ENCODE data around the gene HLA-DOA. TPM values are rescaled to one million over a fixed set of nuclear protein-coding genes. Genes with fewer than 3 reads are reported as not detected.

Gene HLA-DOA
- polyA plus RNA-seq (2013, experiment 1 of 4), result 14.9 TPM
- polyA plus RNA-seq (2013, experiment 2 of 4), result 19.6 TPM
- polyA plus RNA-seq (2013, experiment 3 of 4), result 12.4 TPM
- polyA plus RNA-seq (2013, experiment 4 of 4), result 14.4 TPM

GRCh38 chr6:33008944-33009861 is at the start of gene HLA-DOA:
HLA-DOA (minus strand) TSS chr6:33009591.
- no peaks in the 10 kb centered on the region for H3K36me3 ChIP-seq (ENCODE audit: control insufficient read depth, insufficient read depth, low read length)
- 48 to 55% methylated on average over 22 to 24 of the region's 24 CpGs for whole genome bisulfite sequencing, 2 experiments
- H3K4me3 ChIP-seq (ENCODE audit: insufficient read depth, low read depth, low read length), result peak within 1 kb of the TSS; percentile 35
- H3K27ac ChIP-seq (ENCODE audit: insufficient read depth, low read depth, low read length, poor library complexity, severe bottlenecking), result no peak within 1 kb of the TSS
- H3K4me1 ChIP-seq (ENCODE audit: control insufficient read depth, insufficient read depth, low read length), result no peaks in the 10 kb centered on the region
- H3K27me3 ChIP-seq (ENCODE audit: control insufficient read depth, insufficient read depth, low read length, poor library complexity, severe bottlenecking), result no peaks in the 10 kb centered on the region
- H3K9me3 ChIP-seq (ENCODE audit: control insufficient read depth, low read length), result no peaks in the 10 kb centered on the region

GRCh38 chr6:33057222-33058150 is 48.1 kb upstream of the HLA-DOA start:
- 79 to 83% methylated on average over 6 of the region's 6 CpGs for WGBS, 2 experiments

DNA sequence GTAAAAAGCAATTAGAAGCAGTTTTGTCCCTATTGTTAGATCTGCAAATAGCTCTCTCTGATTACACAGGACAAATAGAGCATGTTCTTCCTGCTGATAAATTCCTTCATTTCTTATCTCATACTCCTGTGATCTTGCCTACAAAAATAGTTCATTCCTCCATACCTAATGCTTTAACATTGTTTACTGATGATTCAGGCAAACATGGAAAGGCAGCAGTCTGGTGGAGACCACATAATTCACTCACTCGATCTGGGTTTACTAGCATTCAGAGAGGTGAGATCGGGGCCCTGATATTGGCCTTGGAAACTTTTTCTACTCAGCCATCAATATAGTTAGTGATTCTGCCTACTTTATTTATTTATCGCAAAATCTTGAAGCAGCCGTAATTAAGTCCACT is 43.8 kb upstream of the HLA-DOA start:
- Histone ChIP-seq H3K4me1 (ENCODE audit: control insufficient read depth, insufficient read depth, low read length) (peaks cover 6% of the 10 kb centered on the region), H3K9me3 (ENCODE audit: control insufficient read depth, low read length) (no peaks in the 10 kb centered on the region), H3K27me3 (ENCODE audit: control insufficient read depth, insufficient read depth, low read length, poor library complexity, severe bottlenecking) (no peaks in the 10 kb centered on the region), H3K4me3 (ENCODE audit: insufficient read depth, low read depth, low read length) (no peak overlapping the region), H3K36me3 (ENCODE audit: control insufficient read depth, insufficient read depth, low read length) (no peaks in the 10 kb centered on the region), H3K27ac (ENCODE audit: insufficient read depth, low read depth, low read length, poor library complexity, severe bottlenecking) (no peak overlapping the region)
- WGBS, 2 experiments, result 47% methylated on average over 4 of the region's 4 CpGs

More at GRCh38 chr6:33057222-33058150, 48.1 kb upstream of the HLA-DOA start:
- no peaks in the 10 kb centered on the region for H3K4me1 ChIP-seq (ENCODE audit: control insufficient read depth, insufficient read depth, low read length)
- H3K9me3 ChIP-seq (ENCODE audit: control insufficient read depth, low read length), result no peaks in the 10 kb centered on the region
- H3K36me3 ChIP-seq (ENCODE audit: control insufficient read depth, insufficient read depth, low read length), result no peaks in the 10 kb centered on the region
- no peak overlapping the region for H3K4me3 ChIP-seq (ENCODE audit: insufficient read depth, low read depth, low read length)
- H3K27ac ChIP-seq (ENCODE audit: insufficient read depth, low read depth, low read length, poor library complexity, severe bottlenecking), result no peak overlapping the region
- no peaks in the 10 kb centered on the region for H3K27me3 ChIP-seq (ENCODE audit: control insufficient read depth, insufficient read depth, low read length, poor library complexity, severe bottlenecking)

GRCh38 chr6:33052627-33053026 is 43.2 kb upstream of the HLA-DOA start:
- H3K27ac ChIP-seq (ENCODE audit: insufficient read depth, low read depth, low read length, poor library complexity, severe bottlenecking), result no peak overlapping the region
- H3K36me3 ChIP-seq (ENCODE audit: control insufficient read depth, insufficient read depth, low read length), result no peaks in the 10 kb centered on the region
- no peak overlapping the region for H3K4me3 ChIP-seq (ENCODE audit: insufficient read depth, low read depth, low read length)
- peaks cover 6% of the 10 kb centered on the region for H3K4me1 ChIP-seq (ENCODE audit: control insufficient read depth, insufficient read depth, low read length)
- H3K27me3 ChIP-seq (ENCODE audit: control insufficient read depth, insufficient read depth, low read length, poor library complexity, severe bottlenecking), result no peaks in the 10 kb centered on the region
- H3K9me3 ChIP-seq (ENCODE audit: control insufficient read depth, low read length), result no peaks in the 10 kb centered on the region

GRCh38 chr6:33050014-33050810 is 40.8 kb upstream of the HLA-DOA start:
- Histone ChIP-seq H3K4me1 (ENCODE audit: control insufficient read depth, insufficient read depth, low read length) (peaks cover 6% of the 10 kb centered on the region), H3K4me3 (ENCODE audit: insufficient read depth, low read depth, low read length) (no peak overlapping the region), H3K27ac (ENCODE audit: insufficient read depth, low read depth, low read length, poor library complexity, severe bottlenecking) (peak overlapping the region; percentile 17), H3K36me3 (ENCODE audit: control insufficient read depth, insufficient read depth, low read length) (no peaks in the 10 kb centered on the region), H3K9me3 (ENCODE audit: control insufficient read depth, low read length) (no peaks in the 10 kb centered on the region), H3K27me3 (ENCODE audit: control insufficient read depth, insufficient read depth, low read length, poor library complexity, severe bottlenecking) (no peaks in the 10 kb centered on the region)
- WGBS, 2 experiments, result 81 to 84% methylated on average over 6 of the region's 6 CpGs

- Histone ChIP-seq H3K9me3 (ENCODE audit: control insufficient read depth, low read length) (no peaks in the 10 kb centered on the region), H3K27me3 (ENCODE audit: control insufficient read depth, insufficient read depth, low read length, poor library complexity, severe bottlenecking) (no peaks in the 10 kb centered on the region), H3K4me3 (ENCODE audit: insufficient read depth, low read depth, low read length) (no peak overlapping the region), H3K27ac (ENCODE audit: insufficient read depth, low read depth, low read length, poor library complexity, severe bottlenecking) (no peak overlapping the region), H3K4me1 (ENCODE audit: control insufficient read depth, insufficient read depth, low read length) (peaks cover 6% of the 10 kb centered on the region), H3K36me3 (ENCODE audit: control insufficient read depth, insufficient read depth, low read length) (no peaks in the 10 kb centered on the region)
- WGBS, 2 experiments, result 77 to 83% methylated on average over 9 of the region's 9 CpGs
Observed at GRCh38 chr6:33049323-33050013, 40.1 kb upstream of the HLA-DOA start.

- Histone ChIP-seq H3K4me3 (ENCODE audit: insufficient read depth, low read depth, low read length) (no peak overlapping the region), H3K27me3 (ENCODE audit: control insufficient read depth, insufficient read depth, low read length, poor library complexity, severe bottlenecking) (no peaks in the 10 kb centered on the region), H3K36me3 (ENCODE audit: control insufficient read depth, insufficient read depth, low read length) (no peaks in the 10 kb centered on the region), H3K27ac (ENCODE audit: insufficient read depth, low read depth, low read length, poor library complexity, severe bottlenecking) (no peak overlapping the region), H3K9me3 (ENCODE audit: control insufficient read depth, low read length) (no peaks in the 10 kb centered on the region), H3K4me1 (ENCODE audit: control insufficient read depth, insufficient read depth, low read length) (no peaks in the 10 kb centered on the region)
- 85 to 95% methylated on average over 2 of the region's 2 CpGs for WGBS, 2 experiments
Observed at GRCh38 chr6:33040157-33040556, 30.8 kb upstream of the HLA-DOA start.

DNA sequence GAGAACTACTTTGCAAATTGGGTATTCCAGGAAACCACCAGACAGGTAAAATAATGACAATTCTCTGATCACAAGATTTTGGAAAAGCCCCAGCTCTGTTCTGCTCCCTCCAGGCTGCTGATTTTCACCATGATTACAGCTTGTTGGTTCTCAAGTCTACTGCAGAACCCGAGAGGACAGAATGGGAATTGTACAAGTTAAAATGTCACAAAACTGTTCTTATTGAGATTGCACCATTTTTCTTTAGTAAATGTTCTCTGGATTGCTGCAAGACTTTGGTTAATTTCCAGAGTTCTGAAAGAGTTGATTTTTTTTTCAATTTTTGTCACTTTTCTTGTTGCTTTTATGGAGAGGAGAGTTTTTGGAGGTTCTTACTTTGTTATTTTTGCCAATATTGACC is 27.1 kb upstream of the HLA-DOA start:
- Histone ChIP-seq H3K4me1 (ENCODE audit: control insufficient read depth, insufficient read depth, low read length) (no peaks in the 10 kb centered on the region), H3K36me3 (ENCODE audit: control insufficient read depth, insufficient read depth, low read length) (no peaks in the 10 kb centered on the region), H3K4me3 (ENCODE audit: insufficient read depth, low read depth, low read length) (no peak overlapping the region), H3K27ac (ENCODE audit: insufficient read depth, low read depth, low read length, poor library complexity, severe bottlenecking) (no peak overlapping the region), H3K9me3 (ENCODE audit: control insufficient read depth, low read length) (no peaks in the 10 kb centered on the region), H3K27me3 (ENCODE audit: control insufficient read depth, insufficient read depth, low read length, poor library complexity, severe bottlenecking) (no peaks in the 10 kb centered on the region)
- WGBS, 2 experiments, result 67 to 82% methylated on average over 1 of the region's 1 CpG

- no peaks in the 10 kb centered on the region for H3K36me3 ChIP-seq (ENCODE audit: control insufficient read depth, insufficient read depth, low read length)
- WGBS, 2 experiments, result 90 to 100% methylated on average over 1 of the region's 1 CpG
- H3K9me3 ChIP-seq (ENCODE audit: control insufficient read depth, low read length), result no peaks in the 10 kb centered on the region
- H3K27ac ChIP-seq (ENCODE audit: insufficient read depth, low read depth, low read length, poor library complexity, severe bottlenecking), result no peak overlapping the region
- no peaks in the 10 kb centered on the region for H3K27me3 ChIP-seq (ENCODE audit: control insufficient read depth, insufficient read depth, low read length, poor library complexity, severe bottlenecking)
- H3K4me1 ChIP-seq (ENCODE audit: control insufficient read depth, insufficient read depth, low read length), result no peaks in the 10 kb centered on the region
- H3K4me3 ChIP-seq (ENCODE audit: insufficient read depth, low read depth, low read length), result no peak overlapping the region
Observed at GRCh38 chr6:33034554-33034953, 25.2 kb upstream of the HLA-DOA start.
